Measurements from ENCODE around the gene TRIM54. TPM values are rescaled to one million over a fixed set of nuclear protein-coding genes. Genes with fewer than 3 reads are reported as not detected.

Gene TRIM54
- total and polyA plus RNA-seq, 9 of the 15 experiments (the other 6 are each of a cell fraction or from before 2014, with no cell fraction given) = not detected

DNA sequence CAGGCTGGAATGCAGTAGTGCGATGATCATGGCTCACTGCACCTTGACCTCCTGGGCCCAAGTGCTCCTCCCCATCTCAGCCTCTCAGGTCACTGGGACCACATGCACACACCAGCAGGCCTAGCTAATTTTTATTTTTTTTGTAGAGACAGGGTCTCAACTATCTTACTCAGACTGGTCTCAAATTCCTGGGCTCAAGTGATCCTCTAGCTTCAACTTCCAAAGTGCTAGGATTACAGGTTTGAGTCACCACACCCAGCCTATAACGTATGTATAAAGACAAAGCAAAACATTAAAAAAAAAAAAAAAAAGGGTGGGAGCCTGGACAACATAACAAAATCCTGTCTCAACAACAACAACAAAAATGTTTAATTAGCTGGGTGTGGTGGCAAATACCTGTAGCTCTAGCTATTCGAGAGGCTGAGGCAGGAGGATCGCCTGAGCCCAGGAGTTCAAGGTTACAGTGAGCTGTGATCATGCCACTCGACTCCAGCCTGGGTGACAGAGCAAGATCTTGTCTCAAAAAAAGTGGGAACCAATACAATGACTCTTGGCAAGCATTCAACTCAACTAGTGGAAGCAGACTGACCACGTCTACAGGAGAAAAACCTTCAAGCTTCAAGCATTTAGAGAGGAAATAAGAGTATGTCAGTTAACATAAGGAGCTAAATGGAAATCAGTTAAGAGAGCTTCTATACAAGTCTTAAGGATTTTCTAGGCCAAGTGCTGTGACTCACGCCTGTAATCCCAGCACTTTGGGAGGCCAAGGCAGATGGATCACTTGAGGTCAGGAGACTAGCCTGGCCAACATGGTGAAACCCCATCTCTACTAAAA is 71.8 kb downstream of the TRIM54 start (continued):
- TF ChIP-seq POLR2AphosphoS5 (IDR thresholded peaks at IDR 0.05; ENCODE audit: control insufficient read depth, insufficient read depth, low read depth, low read length) (no peak), IRF2 (CRISPR knock-in tag; IDR thresholded peaks at IDR 0.05) (no peak), ZNF717 (CRISPR knock-in tag; IDR thresholded peaks at IDR 0.05) (no peak), ZNF584 (CRISPR knock-in tag; IDR thresholded peaks at IDR 0.05; ENCODE audit: low read depth) (no peak), PHF21A (IDR thresholded peaks at IDR 0.05; ENCODE audit: borderline replicate concordance, low read depth) (no peak), ZNF347 (CRISPR knock-in tag; IDR thresholded peaks at IDR 0.05; ENCODE audit: low read depth) (no peak), NBN (IDR thresholded peaks at IDR 0.05; ENCODE audit: low read depth) (0 out of 2 replicates have a peak, but pooled peaks have one; percentile 72), CHD4 (IDR thresholded peaks at IDR 0.05; ENCODE audit: insufficient read depth, insufficient replicate concordance, low read depth, low read length, poor library complexity, severe bottlenecking) (no peak), CBFA2T3 (IDR thresholded peaks at IDR 0.05) (no peak; the same call in 1 of the 2 replicates), PPARD (CRISPR knock-in tag; IDR thresholded peaks at IDR 0.05) (no peak), FOXJ3 (CRISPR knock-in tag; IDR thresholded peaks at IDR 0.05) (no peak), EZH2 (IDR thresholded peaks at IDR 0.05; ENCODE audit: borderline replicate concordance, low read depth, low read length) (no peak), NR2C2 (CRISPR knock-in tag; IDR thresholded peaks at IDR 0.05) (no peak), NR2C2 (tag; IDR thresholded peaks at IDR 0.05) (peak; percentile 77; the same call in 1 of the 2 replicates), HCFC1 (IDR thresholded peaks at IDR 0.05; ENCODE audit: low read depth, low read length) (no peak), BCL6 (CRISPR knock-in tag; IDR thresholded peaks at IDR 0.05) (no peak), ZNF830 (CRISPR knock-in tag; IDR thresholded peaks at IDR 0.05) (no peak), POLR2G (IDR thresholded peaks at IDR 0.05; ENCODE audit: low read depth, low read length) (no peak), ZSCAN32 (CRISPR knock-in tag; IDR thresholded peaks at IDR 0.05) (no peak), MEF2D (tag; conservative IDR thresholded peaks at IDR 0.05; ENCODE audit: low read depth) (no peak), NCOA6 (IDR thresholded peaks at IDR 0.05) (no peak), ZNF644 (tag; IDR thresholded peaks at IDR 0.05; ENCODE audit: low read depth) (no peak), PRMT5 (CRISPR knock-in tag; IDR thresholded peaks at IDR 0.05) (no peak), ZNF511 (CRISPR knock-in tag; IDR thresholded peaks at IDR 0.05) (no peak)
- TF ChIP-seq, protein P1, sequence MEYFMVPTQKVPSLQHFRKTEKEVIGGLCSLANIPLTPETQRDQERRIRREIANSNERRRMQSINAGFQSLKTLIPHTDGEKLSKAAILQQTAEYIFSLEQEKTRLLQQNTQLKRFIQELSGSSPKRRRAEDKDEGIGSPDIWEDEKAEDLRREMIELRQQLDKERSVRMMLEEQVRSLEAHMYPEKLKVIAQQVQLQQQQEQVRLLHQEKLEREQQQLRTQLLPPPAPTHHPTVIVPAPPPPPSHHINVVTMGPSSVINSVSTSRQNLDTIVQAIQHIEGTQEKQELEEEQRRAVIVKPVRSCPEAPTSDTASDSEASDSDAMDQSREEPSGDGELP (CRISPR knock-in tag; IDR thresholded peaks at IDR 0.05; ENCODE audit: borderline replicate concordance) = no peak
- TF ChIP-seq, protein P2, sequence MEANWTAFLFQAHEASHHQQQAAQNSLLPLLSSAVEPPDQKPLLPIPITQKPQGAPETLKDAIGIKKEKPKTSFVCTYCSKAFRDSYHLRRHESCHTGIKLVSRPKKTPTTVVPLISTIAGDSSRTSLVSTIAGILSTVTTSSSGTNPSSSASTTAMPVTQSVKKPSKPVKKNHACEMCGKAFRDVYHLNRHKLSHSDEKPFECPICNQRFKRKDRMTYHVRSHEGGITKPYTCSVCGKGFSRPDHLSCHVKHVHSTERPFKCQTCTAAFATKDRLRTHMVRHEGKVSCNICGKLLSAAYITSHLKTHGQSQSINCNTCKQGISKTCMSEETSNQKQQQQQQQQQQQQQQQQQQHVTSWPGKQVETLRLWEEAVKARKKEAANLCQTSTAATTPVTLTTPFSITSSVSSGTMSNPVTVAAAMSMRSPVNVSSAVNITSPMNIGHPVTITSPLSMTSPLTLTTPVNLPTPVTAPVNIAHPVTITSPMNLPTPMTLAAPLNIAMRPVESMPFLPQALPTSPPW (CRISPR knock-in tag; IDR thresholded peaks at IDR 0.05) = 0 out of 2 replicates have a peak, but pooled peaks have one; percentile 17
